Upper lobe of right lung (tissue), 1 donor: ENCODE results near the gene ZNF628. TPM values are rescaled to one million over a fixed set of nuclear protein-coding genes. Genes with fewer than 3 reads are reported as not detected.

ENCODE experiments used
- ATAC-seq: fragments of 200-7000 bp; cut with Tn5 transposase; one replicate; pipeline ENCODE4 v1.9.1; 2020; ENCODE audit warnings: mild to moderate bottlenecking, moderate library complexity
- DNase-seq: peaks from one replicate; pipeline ENCODE4 v3.0.0-alpha.2; 2020
- H3K27ac ChIP-seq: fragments of 200-600 bp; one replicate; pipeline ENCODE4 v1.8.0; 2022
- H3K27me3 ChIP-seq: fragments of 200-600 bp; one replicate; pipeline ENCODE4 v1.8.0; 2022; ENCODE audit warnings: mild to moderate bottlenecking
- H3K36me3 ChIP-seq: fragments of 200-600 bp; one replicate; pipeline ENCODE4 v1.8.0; 2022
- H3K4me1 ChIP-seq: fragments of 200-600 bp; one replicate; pipeline ENCODE4 v1.8.0; 2022
- H3K4me3 ChIP-seq: fragments of 200-600 bp; one replicate; pipeline ENCODE4 v1.8.0; 2022; ENCODE audit warnings: mild to moderate bottlenecking
- H3K9me3 ChIP-seq: fragments of 200-600 bp; one replicate; pipeline ENCODE4 v1.8.0; 2022
- CTCF ChIP-seq: fragments of 200-600 bp; IDR thresholded peaks from one replicate; pipeline ENCODE4 v1.8.0; 2022; ENCODE audit warnings: antibody characterized with exemption
- intact Hi-C: fragments of 100-400 bp; cut with DNase I; formaldehyde crosslinking; loops from one replicate; pipeline ENCODE4 v1.11.0; 2022
- long read RNA-seq: library from polyadenylated mRNA; unstranded; transcript quantifications from one replicate; pipeline ENCODE4 v2.0.0, GENCODE V29; 2021
- total RNA-seq: library from RNA; stranded (reverse); fragmentation: NEBNext Ultra II Directional; extraction: Animal tissue kit (Norgen Biotek cat#: 25700); gene quantifications from one replicate; pipeline ENCODE4 v1.2.1, GENCODE V29; 2021
- donor health status: DM: no; HTN: yes; CAD: no; lungs with severe emphysema.

Gene ZNF628
- 10.2 TPM for total RNA-seq
- long read RNA-seq, transcript ZNF628-201 (1 exons, 3,177 nt), result major isoform, 6 of 7 reads
- long read RNA-seq, partial matches to known transcripts, result 0 of 7 reads
- long read RNA-seq, other reads (novel, unspliced or antisense), result 1 of 7 reads

- Histone ChIP-seq H3K36me3 (no peaks in the 10 kb centered on the region), H3K9me3 (no peaks in the 10 kb centered on the region), H3K27me3 (no peaks in the 10 kb centered on the region), H3K4me3 (peak within 1 kb of the TSS; percentile 69), H3K4me1 (peaks cover 11% of the 10 kb centered on the region), H3K27ac (peak within 1 kb of the TSS; percentile 91)
- DNase-seq, result peak; percentile 100
- ATAC-seq, result peak; percentile 97
- TF ChIP-seq CTCF, result no peak
- intact Hi-C loops, result no loop called here
Measured at GRCh38 chr19:55476100-55476775, at the start of gene ZNF628. Gene ZNF628, plus strand, starts transcription at chr19:55476617. Its CDS starts 3,294 bp downstream, at chr19:55479911.

GRCh38 chr19:55431183-55431582, 45.2 kb upstream of the ZNF628 start:
- intact Hi-C loops, result no loop called here
- no peak for TF ChIP-seq CTCF
- Histone ChIP-seq H3K36me3 (no peaks in the 10 kb centered on the region), H3K27me3 (peaks cover 57% of the 10 kb centered on the region), H3K9me3 (no peaks in the 10 kb centered on the region), H3K4me3 (no peak overlapping the region), H3K27ac (no peak overlapping the region), H3K4me1 (no peaks in the 10 kb centered on the region)
- no peak for DNase-seq
- no peak for ATAC-seq

GRCh38 chr19:55432241-55432959, 44.0 kb upstream of the ZNF628 start:
- H3K9me3 ChIP-seq, result no peaks in the 10 kb centered on the region
- no peak overlapping the region for H3K27ac ChIP-seq
- no peak overlapping the region for H3K4me3 ChIP-seq
- peaks cover 57% of the 10 kb centered on the region for H3K27me3 ChIP-seq
- no peak for DNase-seq
- H3K4me1 ChIP-seq, result no peaks in the 10 kb centered on the region
- no peak for TF ChIP-seq CTCF
- intact Hi-C loops, result no loop called here
- H3K36me3 ChIP-seq, result no peaks in the 10 kb centered on the region
- no peak for ATAC-seq

- intact Hi-C loops, result no loop called here
- H3K36me3 ChIP-seq, result no peaks in the 10 kb centered on the region
- H3K27me3 ChIP-seq, result peaks cover 52% of the 10 kb centered on the region
- H3K4me1 ChIP-seq, result no peaks in the 10 kb centered on the region
- H3K4me3 ChIP-seq, result no peak overlapping the region
- H3K9me3 ChIP-seq, result no peaks in the 10 kb centered on the region
- H3K27ac ChIP-seq, result no peak overlapping the region
- no peak for ATAC-seq
- TF ChIP-seq CTCF, result no peak
- DNase-seq, result no peak
Measured at GRCh38 chr19:55433292-55433691, 43.1 kb upstream of the ZNF628 start.

GRCh38 chr19:55434356-55434919, 42.0 kb upstream of the ZNF628 start:
- Histone ChIP-seq H3K36me3 (no peaks in the 10 kb centered on the region), H3K27ac (no peak overlapping the region), H3K27me3 (peaks cover 49% of the 10 kb centered on the region), H3K4me3 (no peak overlapping the region), H3K9me3 (no peaks in the 10 kb centered on the region), H3K4me1 (no peaks in the 10 kb centered on the region)
- no peak for ATAC-seq
- intact Hi-C loops, result no loop called here
- TF ChIP-seq CTCF, result no peak
- no peak for DNase-seq
